SK-N-SH treated with all-trans-retinoic acid at 6 μM for 48 hours (cell line): ENCODE measurements around the gene RAD51B.

ENCODE experiments used
- GLIS3 ChIP-seq: fragments of 250-450 bp; sonication (Bioruptor Pico); IDR thresholded peaks from 2 replicates; pipeline ENCODE4 v1.5.0; 2020; ENCODE audit warnings: mild to moderate bottlenecking, moderate library complexity
- ISL1 ChIP-seq: fragments of 250-450 bp; sonication (Bioruptor Pico); IDR thresholded peaks from 2 replicates; pipeline ENCODE4 v2.1.2; 2022; ENCODE audit warnings: mild to moderate bottlenecking, moderate library complexity
- ZNF70 ChIP-seq: fragments of 450-650 bp; formaldehyde crosslinking; IDR thresholded peaks from 2 replicates; pipeline ENCODE4 v1.5.0; 2020; ENCODE audit warnings: mild to moderate bottlenecking, moderate library complexity
- TF ChIP-seq, protein P1 (sequence below): fragments of 250-450 bp; sonication (Bioruptor Pico); IDR thresholded peaks from 2 replicates; pipeline ENCODE4 v1.5.0; 2020; ENCODE audit warnings: mild to moderate bottlenecking, moderate library complexity

DNA sequence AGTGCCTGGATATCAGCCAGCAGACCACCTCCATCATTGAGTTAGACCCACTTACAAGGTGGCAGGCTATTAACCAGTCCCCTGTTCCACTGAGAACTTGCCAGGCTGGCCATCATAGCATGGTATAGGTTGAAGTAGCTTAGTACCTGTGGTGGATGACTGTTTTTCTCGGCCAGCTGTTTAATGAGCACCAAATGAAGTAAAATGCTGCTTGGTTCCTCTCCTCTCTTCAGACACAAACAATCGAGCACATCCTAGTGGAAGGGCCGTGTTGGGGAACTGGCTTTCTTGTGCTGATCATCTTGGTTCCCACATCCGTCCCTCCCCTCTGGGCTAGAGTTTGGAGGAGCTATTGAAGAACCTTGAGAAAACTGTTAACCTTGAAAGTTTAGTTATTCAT, 486.2 kb downstream of the RAD51B start:
- no peak for TF ChIP-seq ZNF70
- TF ChIP-seq ISL1 (CRISPR knock-in tag): no peak
- TF ChIP-seq GLIS3: no peak
- TF ChIP-seq, protein P1, sequence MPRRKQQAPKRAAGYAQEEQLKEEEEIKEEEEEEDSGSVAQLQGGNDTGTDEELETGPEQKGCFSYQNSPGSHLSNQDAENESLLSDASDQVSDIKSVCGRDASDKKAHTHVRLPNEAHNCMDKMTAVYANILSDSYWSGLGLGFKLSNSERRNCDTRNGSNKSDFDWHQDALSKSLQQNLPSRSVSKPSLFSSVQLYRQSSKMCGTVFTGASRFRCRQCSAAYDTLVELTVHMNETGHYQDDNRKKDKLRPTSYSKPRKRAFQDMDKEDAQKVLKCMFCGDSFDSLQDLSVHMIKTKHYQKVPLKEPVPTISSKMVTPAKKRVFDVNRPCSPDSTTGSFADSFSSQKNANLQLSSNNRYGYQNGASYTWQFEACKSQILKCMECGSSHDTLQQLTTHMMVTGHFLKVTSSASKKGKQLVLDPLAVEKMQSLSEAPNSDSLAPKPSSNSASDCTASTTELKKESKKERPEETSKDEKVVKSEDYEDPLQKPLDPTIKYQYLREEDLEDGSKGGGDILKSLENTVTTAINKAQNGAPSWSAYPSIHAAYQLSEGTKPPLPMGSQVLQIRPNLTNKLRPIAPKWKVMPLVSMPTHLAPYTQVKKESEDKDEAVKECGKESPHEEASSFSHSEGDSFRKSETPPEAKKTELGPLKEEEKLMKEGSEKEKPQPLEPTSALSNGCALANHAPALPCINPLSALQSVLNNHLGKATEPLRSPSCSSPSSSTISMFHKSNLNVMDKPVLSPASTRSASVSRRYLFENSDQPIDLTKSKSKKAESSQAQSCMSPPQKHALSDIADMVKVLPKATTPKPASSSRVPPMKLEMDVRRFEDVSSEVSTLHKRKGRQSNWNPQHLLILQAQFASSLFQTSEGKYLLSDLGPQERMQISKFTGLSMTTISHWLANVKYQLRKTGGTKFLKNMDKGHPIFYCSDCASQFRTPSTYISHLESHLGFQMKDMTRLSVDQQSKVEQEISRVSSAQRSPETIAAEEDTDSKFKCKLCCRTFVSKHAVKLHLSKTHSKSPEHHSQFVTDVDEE: no peak
